NB4 (cell line): ENCODE data around the gene AADAC.

Source experiments
- POLR2A ChIP-seq: IDR thresholded peaks from 2 replicates; pipeline ENCODE4 v1.6.1; 2011; ENCODE audit warnings: mild to moderate bottlenecking; ENCODE audit not compliant: insufficient read length; ENCODE audit errors: extremely low read depth
- TF ChIP-seq, protein P1 (sequence below): IDR thresholded peaks from one replicate; pipeline ENCODE4 v1.5.1; 2012; ENCODE audit warnings: low read depth, low read length

- no peak for TF ChIP-seq POLR2A
- TF ChIP-seq, protein P1, sequence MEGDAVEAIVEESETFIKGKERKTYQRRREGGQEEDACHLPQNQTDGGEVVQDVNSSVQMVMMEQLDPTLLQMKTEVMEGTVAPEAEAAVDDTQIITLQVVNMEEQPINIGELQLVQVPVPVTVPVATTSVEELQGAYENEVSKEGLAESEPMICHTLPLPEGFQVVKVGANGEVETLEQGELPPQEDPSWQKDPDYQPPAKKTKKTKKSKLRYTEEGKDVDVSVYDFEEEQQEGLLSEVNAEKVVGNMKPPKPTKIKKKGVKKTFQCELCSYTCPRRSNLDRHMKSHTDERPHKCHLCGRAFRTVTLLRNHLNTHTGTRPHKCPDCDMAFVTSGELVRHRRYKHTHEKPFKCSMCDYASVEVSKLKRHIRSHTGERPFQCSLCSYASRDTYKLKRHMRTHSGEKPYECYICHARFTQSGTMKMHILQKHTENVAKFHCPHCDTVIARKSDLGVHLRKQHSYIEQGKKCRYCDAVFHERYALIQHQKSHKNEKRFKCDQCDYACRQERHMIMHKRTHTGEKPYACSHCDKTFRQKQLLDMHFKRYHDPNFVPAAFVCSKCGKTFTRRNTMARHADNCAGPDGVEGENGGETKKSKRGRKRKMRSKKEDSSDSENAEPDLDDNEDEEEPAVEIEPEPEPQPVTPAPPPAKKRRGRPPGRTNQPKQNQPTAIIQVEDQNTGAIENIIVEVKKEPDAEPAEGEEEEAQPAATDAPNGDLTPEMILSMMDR, result no peak
These were observed 31.5 kb downstream of the AADAC start for GRCh38 chr3:151845306-151845905.
